Sigmoid colon (tissue), 4 donors: ENCODE data around the gene NOP14.

Source experiments
- CTCF ChIP-seq, 4 experiments: fragments of 450-650 bp in 3 of 4; fragments of 200-600 bp in 1 of 4; IDR thresholded peaks; one replicate each; pipeline ENCODE4 v1.5.1; 2016 to 2019; ENCODE audit warnings: antibody characterized with exemption in 4 of 4, mild to moderate bottlenecking in 3 of 4, moderate library complexity in 2 of 4
- EP300 ChIP-seq, 4 donors: sonication (generic); formaldehyde crosslinking; IDR thresholded peaks; one replicate each; pipeline ENCODE4 v1.6.1; 2017; ENCODE audit warnings: antibody characterized with exemption in 4 of 4
- POLR2AphosphoS5 ChIP-seq, 4 donors: sonication (generic); formaldehyde crosslinking; IDR thresholded peaks; one replicate each; pipeline ENCODE4 v1.6.1; 2017; ENCODE audit warnings: antibody characterized with exemption in 4 of 4

GRCh38 chr4:2905544-2905943, 57.7 kb downstream of the NOP14 start:
- TF ChIP-seq CTCF (IDR thresholded peaks at IDR 0.05): no peak
- no peak for TF ChIP-seq EP300 (IDR thresholded peaks at IDR 0.05)
- TF ChIP-seq POLR2AphosphoS5 (IDR thresholded peaks at IDR 0.05): peak in 1 of 4 donors; percentile 5
